Keratinocyte (primary cell): Measurements from ENCODE around the gene ADAMTS9. TPM values are rescaled to one million over a fixed set of nuclear protein-coding genes. Genes with fewer than 3 reads are reported as not detected.

Experiments
- DNase-seq: peaks from one replicate; pipeline ENCODE4 v3.0.0-alpha.2; 2011; ENCODE audit warnings: low read depth, missing footprints, low spot score
- FAIRE-seq: peaks from 2 replicates; lab custom pipeline; 2011; peaks lifted over from hg19 to GRCh38; lab: Jason Lieb, UNC
- H2AFZ ChIP-seq: 2 replicates; pipeline ENCODE4 v1.6.0; 2012; ENCODE audit warnings: low read length, control low read depth, inconsistent platforms; ENCODE audit not compliant: control insufficient read depth
- H3K27ac ChIP-seq: 2 replicates; pipeline ENCODE4 v1.5.1; 2011; ENCODE audit warnings: low read length; ENCODE audit not compliant: control insufficient read depth, insufficient read depth
- H3K27me3 ChIP-seq: 3 replicates; pipeline ENCODE4 v1.6.0; 2011; ENCODE audit warnings: low read length; ENCODE audit not compliant: control insufficient read depth, insufficient read depth; ENCODE audit errors: extremely low read depth
- H3K36me3 ChIP-seq, 2 experiments: 2 replicates in 1 of 2; 3 replicates in 1 of 2; pipeline ENCODE4 v1.5.1; 2011; ENCODE audit warnings: low read length in 2 of 2, mild to moderate bottlenecking in 1 of 2; ENCODE audit not compliant: control insufficient read depth in 2 of 2, insufficient read depth in 2 of 2; ENCODE audit errors: extremely low read depth in 1 of 2
- H3K4me1 ChIP-seq: 3 replicates; pipeline ENCODE4 v1.5.1; 2011; ENCODE audit warnings: low read length; ENCODE audit not compliant: control insufficient read depth, insufficient read depth; ENCODE audit errors: extremely low read depth
- H3K4me2 ChIP-seq: 3 replicates; pipeline ENCODE4 v1.6.0; 2011; ENCODE audit warnings: low read depth, low read length; ENCODE audit not compliant: control insufficient read depth, insufficient read depth; ENCODE audit errors: extremely low read depth
- H3K4me3 ChIP-seq, 3 experiments: fragments of 200-600 bp in 1 of 3; sonication (generic) in 1 of 3; 2 replicates in 2 of 3; 3 replicates in 1 of 3; pipeline ENCODE4 v1.5.1; 2011 to 2016; ENCODE audit warnings: low read length in 3 of 3, mild to moderate bottlenecking in 3 of 3, control low read depth in 2 of 3, inconsistent platforms in 1 of 3, low read depth in 1 of 3, mixed read lengths in 1 of 3, mixed run types in 1 of 3, moderate library complexity in 1 of 3; ENCODE audit not compliant: control insufficient read depth in 2 of 3, insufficient read depth in 2 of 3; ENCODE audit errors: extremely low read depth in 1 of 3
- H3K79me2 ChIP-seq: 2 replicates; pipeline ENCODE4 v1.6.0; 2012; ENCODE audit warnings: low read length; ENCODE audit not compliant: control insufficient read depth, insufficient read depth
- H3K9ac ChIP-seq: 3 replicates; pipeline ENCODE4 v1.6.0; 2011; ENCODE audit warnings: low read length; ENCODE audit not compliant: control insufficient read depth, insufficient read depth; ENCODE audit errors: extremely low read depth
- H3K9me1 ChIP-seq: 3 replicates; pipeline ENCODE4 v1.6.0; 2011; ENCODE audit warnings: low read length; ENCODE audit not compliant: control insufficient read depth, insufficient read depth; ENCODE audit errors: extremely low read depth
- H3K9me3 ChIP-seq: 2 replicates; pipeline ENCODE4 v1.5.1; 2012; ENCODE audit warnings: low read depth, low read length; ENCODE audit not compliant: control insufficient read depth
- H4K20me1 ChIP-seq: 3 replicates; pipeline ENCODE4 v1.6.0; 2011; ENCODE audit warnings: low read length; ENCODE audit not compliant: control insufficient read depth, insufficient read depth; ENCODE audit errors: extremely low read depth
- CTCF ChIP-seq, 3 experiments: IDR thresholded peaks in 1 of 3; conservative IDR thresholded peaks in 1 of 3; optimal IDR thresholded peaks in 1 of 3; 2 replicates in 2 of 3; 3 replicates in 1 of 3; pipeline versions ENCODE3 to v1.5.1; 2011; ENCODE audit warnings: low read length in 3 of 3, mild to moderate bottlenecking in 3 of 3, moderate library complexity in 2 of 3, control low read depth in 1 of 3, inconsistent platforms in 1 of 3; ENCODE audit not compliant: insufficient read depth in 2 of 3; ENCODE audit errors: extremely low read depth in 1 of 3
- EZH2 ChIP-seq: IDR thresholded peaks from one replicate; pipeline ENCODE4 v1.6.1; 2012; ENCODE audit warnings: inconsistent platforms, mild to moderate bottlenecking, low read length, moderate library complexity
- dilution Hi-C: fragments of 300-500 bp; cut with MboI; formaldehyde crosslinking; loops from one replicate; pipeline ENCODE4 v1.7.0; 2020; ENCODE audit warnings: low sequenced_read_pairs; ENCODE audit not compliant: extremely low pct_ligation_motif_present
- polyA plus RNA-seq, 5 experiments: library from polyadenylated mRNA; depleted of rRNA in 3 of 5; stranded (reverse) in 3 of 5; stranded (forward) in 1 of 5; unstranded in 1 of 5; fragments of >200 nt; gene quantifications; 1 replicate in 1 of 5; 2 replicates in 3 of 5; 3 replicates in 1 of 5; pipeline versions ENCODE4 v1.2.1 to v1.2.3, GENCODE V29; 2011 to 2012; ENCODE audit warnings: missing spikeins in 2 of 5, low read depth in 1 of 5, low replicate concordance in 1 of 5

Gene ADAMTS9
- polyA plus RNA-seq, 1 donor (not counting 4 experiments of a cell fraction or from before 2014, with no cell fraction given): 0.43 TPM

GRCh38 chr3:64566859-64567258 is 120.9 kb downstream of the ADAMTS9 start:
- Histone ChIP-seq H3K9ac (no peak overlapping the region), H3K79me2 (no peaks in the 10 kb centered on the region), H3K4me3 (no peak overlapping the region), H3K4me1 (no peaks in the 10 kb centered on the region), H3K9me1 (no peaks in the 10 kb centered on the region), H3K27me3 (no peaks in the 10 kb centered on the region), H3K36me3 (no peaks in the 10 kb centered on the region), H3K9me3 (no peaks in the 10 kb centered on the region), H4K20me1 (no peaks in the 10 kb centered on the region), H3K4me2 (no peak overlapping the region), H3K27ac (no peak overlapping the region), H2AFZ (no peak overlapping the region)
- FAIRE-seq: no peak
- no peak for DNase-seq
- TF ChIP-seq CTCF (optimal IDR thresholded peaks at IDR 0.05 in 1 of 3, IDR thresholded peaks at IDR 0.05 in 1 of 3, conservative IDR thresholded peaks at IDR 0.05 in 1 of 3; ENCODE audit: extremely low read depth in 1 of 3, insufficient read depth in 2 of 3, low read length in 3 of 3) (no peak), EZH2 (no peak)
- dilution Hi-C loops: no loop called here

DNA sequence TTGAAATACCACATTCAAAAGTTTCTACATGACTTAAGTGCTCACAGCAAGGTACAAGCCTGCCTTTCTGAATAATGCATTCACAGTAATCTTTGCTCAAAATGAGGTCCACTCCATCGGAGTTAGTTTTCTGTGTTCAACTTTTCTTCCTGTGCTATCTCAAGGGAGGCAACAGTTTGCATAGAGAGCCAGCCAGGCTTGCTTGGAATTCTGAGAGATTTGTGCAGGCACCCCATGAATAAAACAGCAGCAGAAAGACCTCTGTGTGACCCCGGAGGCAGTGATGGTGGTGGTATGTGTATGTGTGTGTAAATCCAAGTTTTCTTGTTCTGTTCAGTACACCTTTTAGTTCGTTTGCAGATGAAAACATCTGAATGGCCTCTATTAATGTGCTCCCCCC is 124.0 kb downstream of the ADAMTS9 start:
- no peaks in the 10 kb centered on the region for H3K4me1 ChIP-seq
- no peaks in the 10 kb centered on the region for H3K9me1 ChIP-seq
- H3K27ac ChIP-seq: no peak overlapping the region
- FAIRE-seq (no peak), DNase-seq (no peak)
- no peak overlapping the region for H3K4me3 ChIP-seq
- no peaks in the 10 kb centered on the region for H4K20me1 ChIP-seq
- no peaks in the 10 kb centered on the region for H3K79me2 ChIP-seq
- dilution Hi-C loops: loop anchor here (5.0 kb wide), 1 partner anchor 34 kb away; no protein-coding TSS in a partner anchor
- H3K9me3 ChIP-seq: no peaks in the 10 kb centered on the region
- TF ChIP-seq EZH2: no peak
- TF ChIP-seq CTCF (optimal IDR thresholded peaks at IDR 0.05 in 1 of 3, IDR thresholded peaks at IDR 0.05 in 1 of 3, conservative IDR thresholded peaks at IDR 0.05 in 1 of 3; ENCODE audit: extremely low read depth in 1 of 3, insufficient read depth in 2 of 3, low read length in 3 of 3): no peak
- H2AFZ ChIP-seq: no peak overlapping the region
- H3K36me3 ChIP-seq: no peaks in the 10 kb centered on the region
- H3K4me2 ChIP-seq: no peak overlapping the region
- no peaks in the 10 kb centered on the region for H3K27me3 ChIP-seq
- H3K9ac ChIP-seq: no peak overlapping the region
